GM21381 (cell line): ENCODE data around the gene DOCK4.

Experiments used
- ATAC-seq: cut with Tn5 transposase; IDR thresholded peaks from one replicate; pipeline ENCODE4 v1.9.1; 2021; ENCODE audit warnings: mild to moderate bottlenecking, moderate library complexity; ENCODE audit not compliant: unreplicated experiment

DOCK4 gene

DNA sequence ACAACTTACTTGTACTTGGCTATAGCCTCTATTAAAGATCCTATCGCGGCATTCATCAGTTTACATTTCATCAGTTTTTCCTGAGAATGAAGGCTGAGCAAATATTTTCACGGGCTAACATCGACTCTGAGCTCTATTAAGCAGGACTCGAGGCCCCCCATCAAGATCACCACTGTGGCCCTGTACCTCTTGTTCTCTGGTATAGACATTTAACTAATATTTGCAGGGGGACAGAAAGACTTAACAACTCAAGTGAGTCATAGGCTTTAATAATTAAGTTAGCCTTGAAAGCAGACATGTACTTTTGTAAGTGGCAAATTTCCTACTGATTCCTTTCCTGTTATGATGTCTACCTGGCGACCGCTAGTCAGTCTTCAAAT is 45.4 kb downstream of the DOCK4 start:
- ATAC-seq: no peak

DNA sequence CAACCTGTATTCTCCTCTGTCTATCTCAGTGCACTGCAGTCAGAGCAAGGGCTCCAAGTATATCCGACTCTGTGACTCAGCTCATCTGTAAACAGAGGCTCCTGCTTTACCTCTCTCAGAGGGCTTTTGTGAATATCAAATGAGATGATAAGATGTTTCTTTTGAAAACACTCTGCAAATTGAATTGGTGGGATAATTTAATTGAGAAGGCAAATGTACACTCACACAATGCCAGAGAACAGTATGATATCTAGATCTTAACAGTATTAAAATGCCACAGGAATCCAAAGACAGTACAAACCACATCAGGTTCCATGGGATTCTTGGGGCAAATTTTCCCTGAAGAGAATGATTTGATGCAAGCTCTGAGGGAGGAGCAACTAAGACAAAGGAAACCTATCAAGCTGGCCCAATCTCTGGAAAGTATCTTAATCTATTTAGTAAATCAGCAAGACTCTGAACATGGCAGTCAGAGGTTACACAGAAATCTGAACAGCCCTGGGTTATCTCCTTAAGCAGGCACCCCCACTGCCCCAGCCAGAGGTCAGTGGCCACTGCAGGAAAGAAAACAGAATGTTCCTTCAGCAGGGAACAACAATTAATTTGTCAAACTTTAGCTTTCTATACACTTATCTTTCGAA is 45.9 kb downstream of the DOCK4 start:
- ATAC-seq: no peak

DNA sequence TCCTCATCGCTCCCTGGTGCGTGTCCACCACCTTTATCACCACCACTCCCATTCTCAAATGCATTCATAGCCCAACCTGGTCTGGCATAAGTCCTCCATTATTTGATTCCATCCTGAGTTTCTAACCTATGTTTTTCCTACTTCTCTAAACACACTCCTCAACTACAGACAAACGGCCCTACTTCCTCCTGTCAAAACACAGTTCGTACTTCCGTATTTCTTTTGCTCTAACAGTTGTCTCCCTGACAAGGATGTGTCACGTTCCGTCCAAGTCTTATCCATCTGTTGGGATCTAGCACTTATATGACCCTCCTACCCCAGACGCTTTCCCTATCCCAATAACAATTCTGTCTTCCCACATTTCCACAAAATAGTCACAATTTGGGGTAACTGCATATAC is 46.8 kb downstream of the DOCK4 start:
- no peak for ATAC-seq

DNA sequence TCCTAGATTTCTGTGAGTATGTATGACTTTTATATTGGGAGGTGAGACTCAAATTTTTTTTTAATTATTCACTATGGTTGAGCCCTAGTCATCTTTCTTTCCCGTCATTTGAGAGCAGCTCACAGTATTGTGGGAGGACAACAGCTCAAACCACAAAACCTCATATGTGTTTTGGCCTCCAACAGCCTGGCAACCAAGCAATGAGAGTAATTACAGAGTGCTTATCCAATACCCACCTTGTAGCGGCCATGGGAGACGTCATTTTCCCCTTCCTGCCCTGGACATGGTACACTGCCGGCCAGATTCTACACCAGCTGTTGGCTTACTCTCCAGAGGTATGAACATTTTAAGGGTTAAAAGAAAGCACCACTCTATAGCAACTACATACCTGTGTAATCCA is 49.1 kb downstream of the DOCK4 start:
- no peak for ATAC-seq

DNA sequence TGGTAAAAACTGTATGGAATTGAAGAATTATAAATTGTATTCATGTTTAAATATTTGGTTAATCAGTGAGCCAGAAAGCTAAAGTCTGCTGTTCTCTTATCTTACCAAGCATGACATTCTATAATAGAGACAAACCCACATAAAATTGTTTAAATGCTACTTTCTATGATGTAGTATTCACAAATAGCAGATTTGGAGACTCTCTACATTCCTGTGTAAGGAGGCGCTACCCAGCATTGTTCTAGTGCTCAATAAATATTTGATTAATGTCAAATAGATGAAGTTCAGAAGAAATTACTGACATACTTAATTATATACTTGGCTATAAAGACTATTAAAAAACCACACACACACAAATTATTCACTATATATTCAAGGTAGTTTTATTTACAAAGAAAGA is 49.8 kb downstream of the DOCK4 start:
- no peak for ATAC-seq

DNA sequence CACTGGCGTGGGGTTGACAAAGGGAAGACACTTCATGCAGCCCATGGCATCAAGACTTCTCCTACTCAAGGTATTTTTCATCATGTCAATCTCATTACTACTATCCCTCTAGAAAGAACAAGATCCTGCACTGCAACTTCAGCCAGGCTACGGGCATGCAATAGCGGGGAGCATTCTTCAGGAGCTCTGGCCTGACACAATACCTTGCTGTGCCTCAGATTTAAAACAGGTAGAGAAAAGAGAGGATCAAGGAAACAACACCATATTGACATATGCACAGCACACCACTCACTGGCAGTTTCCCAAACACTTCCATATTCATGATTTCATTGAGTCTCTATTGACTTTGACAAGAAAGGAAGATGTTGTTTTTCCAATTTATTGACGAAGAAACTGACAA is 51.5 kb downstream of the DOCK4 start:
- no peak for ATAC-seq

DNA sequence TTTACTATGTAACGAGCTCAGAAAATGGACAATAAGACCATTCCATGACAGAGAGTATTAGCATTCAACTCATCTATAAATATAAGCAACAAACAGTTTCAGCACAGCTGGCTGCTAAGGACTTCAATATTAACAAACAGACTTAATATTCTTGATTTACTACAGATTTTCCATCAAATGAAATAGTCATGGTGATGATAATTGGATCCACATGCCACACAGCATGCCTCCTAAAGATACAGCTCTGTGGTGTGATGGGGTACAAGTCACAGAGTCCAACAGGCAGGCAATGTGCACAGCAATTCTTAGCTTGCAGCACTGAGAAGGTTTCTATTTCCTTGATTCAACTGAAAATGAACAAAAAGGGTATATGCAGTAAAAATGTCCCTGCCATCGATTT is 54.0 kb downstream of the DOCK4 start:
- no peak for ATAC-seq

DNA sequence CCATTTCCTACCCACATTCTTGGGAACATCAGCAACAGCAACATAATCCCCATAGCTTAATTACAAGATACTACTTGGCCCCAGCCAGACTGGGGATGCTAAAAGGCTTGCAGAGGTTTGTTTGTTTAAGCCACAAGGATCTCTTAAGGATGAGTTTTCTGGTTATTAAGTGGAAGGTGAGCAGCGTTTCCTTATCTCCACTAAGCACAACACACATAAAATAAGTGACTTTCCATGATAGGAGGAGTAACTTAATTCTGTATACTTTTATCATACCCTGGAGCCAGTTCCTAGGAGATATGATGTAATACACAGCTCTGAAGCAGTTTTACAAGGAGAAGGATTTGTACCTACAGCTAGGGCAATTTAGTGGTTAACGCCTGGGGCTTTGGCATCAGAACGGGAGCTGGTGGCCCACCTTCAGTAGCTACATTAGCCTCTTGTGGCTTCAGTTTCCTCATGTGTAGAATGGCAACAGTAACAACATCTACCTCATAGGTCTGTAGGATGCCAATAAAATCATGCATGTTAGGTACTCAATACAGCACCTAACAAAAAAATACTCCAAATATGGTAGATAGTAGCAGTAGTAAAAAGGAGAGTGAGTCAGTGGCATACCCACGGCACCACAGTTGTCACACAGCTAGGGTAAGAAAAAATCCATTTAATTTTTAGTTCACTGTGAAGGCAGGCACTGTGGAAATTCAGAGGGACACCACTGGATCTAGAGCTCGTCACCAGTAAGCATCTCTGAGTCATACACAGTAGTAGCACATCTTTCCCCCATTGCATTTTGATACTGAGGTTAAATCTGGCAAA is 55.2 kb downstream of the DOCK4 start:
- ATAC-seq: no peak

DNA sequence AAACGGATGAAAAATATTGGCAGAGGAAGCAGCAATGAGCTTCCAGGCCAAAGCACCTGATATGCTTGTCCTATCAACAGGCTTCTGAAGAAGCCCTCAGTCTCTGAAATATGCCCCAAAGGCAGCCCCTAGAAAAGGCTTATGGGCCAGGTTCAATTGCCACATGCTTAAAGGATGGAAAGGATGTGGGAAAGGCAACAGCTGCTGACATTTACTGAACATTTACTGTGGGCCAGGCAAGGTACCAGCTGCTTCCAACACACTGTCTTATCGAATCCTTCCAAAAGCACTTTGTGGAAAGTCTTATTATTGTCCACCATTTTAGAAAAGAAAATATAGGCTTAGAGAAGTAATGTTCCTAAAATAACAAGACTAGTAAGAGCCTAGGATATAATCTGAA is 56.5 kb downstream of the DOCK4 start:
- ATAC-seq: no peak

DNA sequence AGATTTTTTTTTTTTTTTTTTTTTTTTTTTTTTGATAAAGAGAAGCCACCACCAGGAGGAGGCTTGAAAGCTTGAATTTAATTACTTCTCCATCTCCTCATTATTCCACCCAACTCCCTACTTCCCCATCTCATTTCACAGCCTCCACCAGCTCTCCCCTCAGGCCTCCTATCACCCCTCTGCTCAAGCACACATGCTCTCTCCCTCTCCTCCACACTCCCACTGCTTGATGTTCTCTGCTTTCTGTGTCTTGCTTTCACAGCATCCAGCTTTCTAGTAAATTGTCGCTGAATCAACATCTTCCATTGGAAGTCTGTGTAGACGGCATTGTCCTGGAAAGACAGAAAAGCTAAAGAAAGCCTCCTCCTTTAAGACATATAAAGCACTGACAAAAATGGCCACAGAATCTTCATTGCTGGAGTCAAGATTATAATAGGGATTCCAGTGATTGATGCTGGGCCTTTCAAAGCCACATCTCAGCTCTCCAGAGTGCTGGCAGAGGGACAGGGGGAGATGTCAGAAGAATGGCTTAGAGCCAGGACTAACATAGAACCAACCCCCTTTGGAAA is 58.3 kb downstream of the DOCK4 start:
- ATAC-seq: no peak

DNA sequence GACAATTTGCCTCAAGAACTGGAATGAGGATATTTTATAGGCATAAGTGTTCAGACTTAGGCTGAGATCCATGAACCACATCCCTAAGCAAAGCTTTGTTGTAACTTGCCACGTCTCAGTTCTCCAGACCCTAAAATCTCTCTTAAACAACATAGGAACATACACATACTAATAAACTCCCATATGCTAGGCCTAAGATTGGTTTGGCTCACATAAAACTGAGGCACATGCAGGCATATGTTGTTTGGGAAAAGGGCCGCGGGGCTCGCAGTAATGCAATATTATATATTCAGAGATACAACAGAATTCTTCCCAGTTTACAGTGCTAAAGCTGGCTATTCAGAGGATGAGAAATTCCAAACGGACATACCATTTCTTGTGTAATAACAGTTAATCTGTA is 61.0 kb downstream of the DOCK4 start:
- ATAC-seq: no peak

DNA sequence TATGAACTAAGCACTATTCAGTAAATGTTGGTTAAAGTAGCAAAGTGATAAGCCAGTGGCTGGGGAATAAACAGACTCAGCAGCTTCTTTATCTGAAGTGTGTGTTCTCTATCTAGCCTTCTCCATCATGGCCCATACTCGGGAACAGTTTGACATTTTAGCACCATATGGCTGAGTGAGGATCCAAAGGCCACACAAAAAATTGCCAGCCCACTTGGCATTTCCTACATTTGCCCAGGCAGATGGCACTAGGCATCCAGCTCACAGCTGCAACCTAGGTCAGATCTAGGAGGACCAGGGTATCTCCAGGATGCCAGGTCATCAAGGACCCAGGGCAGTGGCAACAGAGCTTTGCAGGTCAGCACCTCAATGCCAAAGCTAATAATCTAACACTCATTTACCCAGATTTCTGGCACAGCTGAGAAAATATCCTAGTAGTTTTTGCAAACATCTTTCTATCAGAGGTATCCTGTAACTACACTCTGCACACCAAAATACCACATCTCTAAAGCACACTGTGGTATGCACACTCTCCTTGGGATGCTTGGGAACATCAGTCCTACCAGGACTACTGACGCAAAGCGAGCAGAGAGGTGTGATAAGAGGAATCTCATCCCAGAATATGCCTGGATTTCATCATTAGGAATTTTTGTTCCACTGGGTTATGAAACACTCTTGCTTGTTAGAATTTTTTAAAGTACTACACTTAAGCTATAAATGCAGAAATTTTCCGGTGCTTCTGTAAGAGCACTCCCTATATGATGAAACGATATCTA is 61.7 kb downstream of the DOCK4 start:
- ATAC-seq: no peak

DNA sequence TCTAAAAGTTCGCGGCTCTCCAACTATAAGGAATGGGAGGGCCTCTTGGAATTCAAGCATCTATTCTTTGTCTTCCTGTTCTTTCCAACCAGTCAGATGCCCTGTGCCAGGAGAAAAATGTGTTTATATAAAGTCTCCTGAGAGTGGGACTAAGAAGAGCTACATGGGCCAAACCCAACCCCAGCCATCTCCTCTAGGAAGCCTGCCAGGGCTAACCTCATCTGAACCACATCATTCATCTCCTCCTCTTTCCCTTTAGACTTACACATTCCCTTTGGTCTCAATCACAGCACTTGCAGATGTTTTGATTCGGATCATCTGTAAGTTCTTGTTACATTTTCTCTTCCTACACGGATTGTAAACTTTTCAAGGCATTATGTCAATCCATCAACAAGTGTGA is 62.6 kb downstream of the DOCK4 start:
- ATAC-seq: no peak

DNA sequence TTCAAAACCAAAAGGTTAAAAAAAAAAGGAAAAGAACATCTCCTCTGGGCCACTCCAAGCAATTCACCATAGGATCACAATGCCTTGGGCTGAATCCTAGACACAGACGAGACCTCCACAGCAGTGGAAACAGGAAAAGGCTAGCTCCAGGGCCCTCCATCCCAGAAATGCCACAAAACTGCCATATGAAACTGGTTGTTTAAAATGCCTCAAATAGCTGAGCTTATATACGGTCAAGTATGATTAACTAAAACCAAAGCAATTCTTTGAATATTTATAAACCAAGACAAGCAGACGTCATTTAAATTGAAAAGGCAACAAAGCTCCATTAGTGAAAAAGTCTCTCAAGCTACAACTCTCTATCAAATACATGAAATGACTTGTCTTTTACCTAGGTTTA is 63.1 kb downstream of the DOCK4 start:
- ATAC-seq: no peak

DNA sequence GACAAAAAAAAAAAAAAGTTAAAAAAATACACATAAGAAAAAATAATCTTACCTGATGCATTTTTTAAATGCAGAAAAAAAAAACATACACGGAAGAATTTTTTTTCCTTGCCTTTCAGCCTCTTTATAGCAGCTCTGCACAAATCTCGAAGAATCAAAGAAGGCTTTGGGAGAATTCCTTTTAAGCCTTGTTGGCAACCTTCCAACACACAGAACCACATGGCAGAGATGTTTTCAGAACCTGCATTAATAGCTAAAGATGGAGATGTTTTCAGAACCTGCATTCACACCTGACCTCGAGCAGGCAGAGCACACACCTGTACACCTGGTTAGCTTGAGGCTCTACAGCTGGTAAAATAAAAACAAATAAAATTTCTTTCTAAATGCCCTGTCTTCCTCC is 65.6 kb downstream of the DOCK4 start:
- no peak for ATAC-seq

DNA sequence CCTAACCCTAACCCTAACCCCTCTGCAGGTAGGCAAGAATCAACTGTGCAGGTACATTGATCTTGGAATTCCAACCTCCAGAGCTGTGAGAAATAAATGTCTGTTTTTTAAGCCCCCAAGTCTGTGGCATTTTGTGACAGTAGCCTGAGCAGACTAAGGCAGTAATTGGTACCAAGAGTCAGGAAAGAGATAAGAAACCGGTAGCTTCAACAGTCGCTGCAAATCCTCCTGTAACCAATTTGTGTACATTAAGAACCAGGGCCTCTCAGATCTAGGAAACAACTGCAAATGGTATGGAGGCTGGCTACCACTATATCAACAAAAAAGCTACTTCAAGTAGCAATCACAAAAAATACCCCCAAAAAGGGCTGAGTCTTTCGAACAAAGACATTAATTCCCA is 67.3 kb downstream of the DOCK4 start:
- ATAC-seq: no peak

DNA sequence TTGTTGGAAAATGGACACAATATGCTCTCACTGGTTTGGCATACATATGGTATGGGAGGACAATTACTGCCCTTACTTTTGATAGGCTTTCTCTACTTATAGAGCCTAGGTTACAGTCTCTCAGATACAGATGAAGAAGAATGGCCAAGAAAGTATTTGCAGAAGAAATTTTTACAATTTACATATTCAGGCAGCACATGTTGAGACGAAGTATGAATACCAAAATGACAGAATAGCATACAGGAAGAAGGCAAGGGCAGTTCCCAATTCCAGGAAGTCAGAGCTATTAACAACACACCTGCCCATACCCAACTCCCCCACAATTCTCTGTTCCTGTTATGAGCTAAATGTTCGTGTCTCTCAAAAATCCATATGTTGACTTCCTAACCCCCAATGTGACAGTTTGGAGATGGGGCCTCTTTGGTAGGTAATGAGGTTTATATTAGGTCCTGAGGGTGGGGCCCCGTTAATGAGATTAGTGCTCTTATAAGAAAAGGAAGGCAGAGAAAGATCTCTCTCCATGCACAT is 67.8 kb downstream of the DOCK4 start:
- ATAC-seq: no peak

DNA sequence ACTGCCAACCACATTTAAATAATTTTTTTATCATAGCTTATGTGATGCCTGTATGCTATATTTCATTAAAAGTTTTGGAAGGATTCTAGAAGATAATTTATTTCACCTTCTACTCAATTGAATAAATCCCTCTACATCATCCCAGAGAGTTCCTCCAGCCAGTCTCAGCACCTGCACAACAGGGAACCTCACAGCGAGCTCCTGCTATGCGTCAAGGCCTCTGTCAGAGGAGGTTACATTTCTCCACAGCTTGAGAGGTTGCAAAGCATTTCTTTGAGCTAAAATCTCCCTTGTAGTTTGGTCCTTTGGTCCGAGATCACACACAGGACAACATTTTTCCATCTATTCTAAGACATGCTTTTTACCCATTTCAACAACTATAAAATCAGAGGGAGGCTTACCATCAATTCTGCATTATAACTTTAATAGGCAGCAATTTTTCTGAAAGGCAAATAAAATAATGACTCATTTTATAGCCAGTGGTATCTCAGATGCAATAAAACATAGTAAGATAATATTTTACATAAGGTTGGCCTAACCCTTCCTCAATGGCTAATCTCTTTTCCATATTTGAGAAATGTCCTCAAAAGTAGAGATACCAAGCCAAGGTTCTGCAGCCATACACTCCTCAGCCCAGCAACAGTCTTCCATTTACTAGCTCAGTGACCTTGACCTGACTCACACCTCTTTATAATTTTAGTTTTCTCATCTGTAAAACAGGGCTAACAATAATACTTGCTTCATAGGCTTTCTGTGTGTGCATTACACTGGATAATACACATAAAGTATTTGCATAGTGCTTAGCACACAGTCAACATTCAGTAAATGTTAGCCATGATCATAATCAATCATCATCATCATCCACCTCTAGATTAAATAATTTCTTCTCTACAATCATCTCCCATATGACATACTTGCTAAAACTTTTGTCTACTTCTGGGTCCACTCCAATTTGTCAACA is 68.8 kb downstream of the DOCK4 start:
- ATAC-seq: no peak

DNA sequence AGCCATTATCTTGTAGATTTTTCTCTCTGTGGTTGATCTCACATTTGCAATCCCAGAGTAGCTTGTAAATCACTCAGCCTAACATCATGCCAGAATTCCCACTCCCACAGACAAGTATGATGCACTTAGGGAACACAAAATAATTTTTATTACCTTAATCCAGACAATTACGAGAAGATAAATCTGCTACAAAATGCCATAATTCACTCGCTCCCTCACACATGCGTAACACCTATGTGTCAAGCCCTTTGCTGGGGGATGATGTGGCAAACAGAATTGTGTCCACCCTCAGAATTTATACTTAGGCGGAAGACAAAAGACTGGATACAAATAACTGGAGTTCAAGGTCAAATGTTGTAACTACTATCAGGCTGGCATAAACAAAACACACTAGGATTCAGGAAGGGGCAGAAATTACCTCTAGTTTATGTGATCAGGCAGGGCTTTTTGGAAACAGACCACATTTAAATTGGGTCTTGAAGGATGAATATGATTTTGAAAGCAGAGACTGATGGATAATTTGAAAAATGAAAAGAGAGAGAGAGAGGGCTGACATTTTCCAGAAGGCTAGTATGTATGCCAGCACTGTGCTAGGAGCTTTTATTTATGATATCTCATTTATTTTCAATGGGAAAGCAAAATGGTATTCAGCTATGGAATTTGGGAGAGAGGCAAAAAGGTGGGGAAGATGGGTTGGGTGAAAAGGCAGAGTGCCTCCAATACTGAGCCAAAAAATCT is 69.8 kb downstream of the DOCK4 start:
- ATAC-seq: no peak

DNA sequence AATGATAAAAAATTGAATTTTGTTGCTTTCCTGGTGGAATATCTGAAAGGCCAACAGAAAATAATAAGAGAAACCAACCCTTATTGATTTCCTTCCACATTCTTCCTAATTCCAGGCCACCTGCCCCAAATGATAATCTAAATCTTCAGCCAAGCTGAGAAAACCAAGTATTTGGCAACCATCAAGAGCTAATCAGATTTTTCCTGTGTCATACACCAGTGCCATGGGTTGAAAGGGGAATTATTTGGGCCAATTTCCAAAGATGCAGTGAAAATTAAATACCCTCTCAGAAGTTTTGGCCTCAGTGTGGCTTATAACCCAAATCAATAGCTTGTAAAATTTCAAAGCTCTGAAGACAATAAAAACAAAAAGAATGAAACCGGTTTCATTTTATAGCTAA is 70.4 kb downstream of the DOCK4 start:
- no peak for ATAC-seq
